K562 (cell line): ENCODE measurements around the gene JUNB. TPM values are rescaled to one million over a fixed set of nuclear protein-coding genes. Genes with fewer than 3 reads are reported as not detected.

ENCODE experiments used
- ERF ChIP-seq: fragments of 450-650 bp; formaldehyde crosslinking; IDR thresholded peaks from 2 replicates; pipeline ENCODE4 v1.4.0; 2020; ENCODE audit warnings: mild to moderate bottlenecking, mixed read lengths
- ETV1 ChIP-seq: fragments of 450-650 bp; conservative IDR thresholded peaks from 2 replicates; pipeline ENCODE4 v1.6.1; 2016; ENCODE audit warnings: missing genetic modification characterization, control low read depth, low read depth, missing compliant biosample characterization
- HNRNPLL ChIP-seq: fragments of 200-400 bp; formaldehyde crosslinking; IDR thresholded peaks from 2 replicates; pipeline ENCODE4 v1.6.1; 2017; ENCODE audit warnings: low read length, low read depth, mild to moderate bottlenecking; ENCODE audit not compliant: poor library complexity, severe bottlenecking
- KLF16 ChIP-seq: IDR thresholded peaks from 2 replicates; pipeline ENCODE4 v1.6.1; 2016; ENCODE audit warnings: antibody characterized with exemption
- MBD2 ChIP-seq: sonication (generic); IDR thresholded peaks from 2 replicates; pipeline ENCODE4 v1.6.1; 2016; ENCODE audit warnings: low read depth, borderline replicate concordance
- MEF2D ChIP-seq: conservative IDR thresholded peaks from 2 replicates; pipeline ENCODE4 v1.6.1; 2016; ENCODE audit warnings: low read depth, missing genetic modification characterization, missing compliant biosample characterization
- NR2C2 ChIP-seq, 2 experiments: fragments of 200-800 bp in 1 of 2; sonication (Bioruptor generic) in 1 of 2; sonication (generic) in 1 of 2; formaldehyde crosslinking in 1 of 2; IDR thresholded peaks; 2 replicates each; pipeline versions ENCODE4 v1.6.1 to v1.8.0; 2016 to 2022; ENCODE audit warnings: mild to moderate bottlenecking in 1 of 2, missing compliant biosample characterization in 1 of 2, missing genetic modification characterization in 1 of 2, missing genetic modification reagents in 1 of 2
- POLR2B ChIP-seq: fragments of 450-650 bp; IDR thresholded peaks from 2 replicates; pipeline ENCODE4 v1.6.1; 2018; ENCODE audit warnings: low read depth; ENCODE audit not compliant: partially characterized antibody
- TAF1 ChIP-seq: IDR thresholded peaks from 2 replicates; pipeline ENCODE4 v1.6.1; 2011; ENCODE audit warnings: mild to moderate bottlenecking, low read length, moderate library complexity; ENCODE audit not compliant: insufficient read depth, control insufficient read depth, severe bottlenecking; ENCODE audit errors: extremely low read depth
- ZKSCAN3 ChIP-seq: fragments of 250-450 bp; sonication (Bioruptor Pico); IDR thresholded peaks from 2 replicates; pipeline ENCODE4 v1.4.0; 2020
- ZNF24 ChIP-seq: fragments of 450-650 bp; IDR thresholded peaks from 2 replicates; pipeline ENCODE4 v1.6.1; 2016
- polyA plus RNA-seq, 8 experiments: library from polyadenylated mRNA; depleted of rRNA in 4 of 8; stranded (reverse) in 5 of 8; unstranded in 3 of 8; fragments of >200 nt; fragmentation: Nextera tagmentation in 2 of 8; fragmentation: Illumina TruSeq in 1 of 8; extraction: Ambion mirVana in 2 of 8; extraction: Trizol in 1 of 8; gene quantifications; 2 replicates each; pipeline versions ENCODE4 v1.2.1 to v1.2.3, GENCODE V29; 2011 to 2014; ENCODE audit warnings: inconsistent platforms in 1 of 8, missing spikeins in 1 of 8
- total RNA-seq, 7 experiments: library from RNA; depleted of rRNA in 6 of 7; stranded (reverse); fragments of >200 nt in 6 of 7; fragmentation: Illumina TruSeq in 2 of 7; extraction: Trizol in 2 of 7; gene quantifications; 2 replicates each; pipeline versions ENCODE4 v1.2.1 to v1.2.3, GENCODE V29; 2011 to 2021; ENCODE audit warnings: low replicate concordance in 1 of 7
- TF ChIP-seq, protein P1 (sequence below): fragments of 450-650 bp; IDR thresholded peaks from 2 replicates; pipeline ENCODE4 v1.7.1; 2018; ENCODE audit warnings: mild to moderate bottlenecking, low read depth; ENCODE audit not compliant: partially characterized antibody
- TF ChIP-seq, protein P2 (sequence below): fragments of 250-450 bp; sonication (Bioruptor Pico); IDR thresholded peaks from 2 replicates; pipeline ENCODE4 v1.8.0; 2021; ENCODE audit warnings: mild to moderate bottlenecking, moderate library complexity
- TF ChIP-seq, protein P3 (sequence below): fragments of 250-450 bp; sonication (Bioruptor Pico); IDR thresholded peaks from 2 replicates; pipeline ENCODE4 v1.4.0; 2020
- TF ChIP-seq, protein P4 (sequence below): sonication (generic); formaldehyde crosslinking; IDR thresholded peaks from 2 replicates; pipeline ENCODE4 v1.8.1; 2022; ENCODE audit warnings: missing genetic modification reagents
- TF ChIP-seq, protein P5 (sequence below): sonication (generic); formaldehyde crosslinking; IDR thresholded peaks from 2 replicates; pipeline ENCODE4 v1.8.0; 2022; ENCODE audit warnings: mild to moderate bottlenecking, missing genetic modification reagents

JUNB gene
- total and polyA plus RNA-seq, 9 of the 15 experiments (the other 6 are each of a cell fraction or from before 2014, with no cell fraction given) = 0.23 to 88.1 (median 13.1) TPM

DNA sequence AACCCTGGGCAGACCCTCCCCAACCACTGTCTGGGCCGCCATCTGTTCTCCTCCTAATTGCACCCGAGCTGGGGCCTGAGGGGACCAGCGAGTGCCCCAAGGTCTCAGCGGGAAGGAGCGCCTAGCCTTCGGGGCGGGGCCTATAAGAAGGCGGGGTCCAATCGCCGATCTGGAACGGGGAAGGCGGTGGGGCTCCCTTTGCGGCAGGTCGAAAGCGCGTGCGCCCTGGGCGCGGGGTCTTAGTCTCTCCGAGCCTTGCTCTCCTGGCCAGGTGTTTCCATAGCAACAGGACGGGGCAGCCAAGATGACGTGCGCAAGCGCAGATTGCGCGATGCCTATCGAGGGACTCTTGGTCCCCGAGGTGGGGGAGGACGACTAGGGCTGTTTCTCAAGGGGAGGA is 49.8 kb downstream of the JUNB start (continued):
- TF ChIP-seq, protein P1, sequence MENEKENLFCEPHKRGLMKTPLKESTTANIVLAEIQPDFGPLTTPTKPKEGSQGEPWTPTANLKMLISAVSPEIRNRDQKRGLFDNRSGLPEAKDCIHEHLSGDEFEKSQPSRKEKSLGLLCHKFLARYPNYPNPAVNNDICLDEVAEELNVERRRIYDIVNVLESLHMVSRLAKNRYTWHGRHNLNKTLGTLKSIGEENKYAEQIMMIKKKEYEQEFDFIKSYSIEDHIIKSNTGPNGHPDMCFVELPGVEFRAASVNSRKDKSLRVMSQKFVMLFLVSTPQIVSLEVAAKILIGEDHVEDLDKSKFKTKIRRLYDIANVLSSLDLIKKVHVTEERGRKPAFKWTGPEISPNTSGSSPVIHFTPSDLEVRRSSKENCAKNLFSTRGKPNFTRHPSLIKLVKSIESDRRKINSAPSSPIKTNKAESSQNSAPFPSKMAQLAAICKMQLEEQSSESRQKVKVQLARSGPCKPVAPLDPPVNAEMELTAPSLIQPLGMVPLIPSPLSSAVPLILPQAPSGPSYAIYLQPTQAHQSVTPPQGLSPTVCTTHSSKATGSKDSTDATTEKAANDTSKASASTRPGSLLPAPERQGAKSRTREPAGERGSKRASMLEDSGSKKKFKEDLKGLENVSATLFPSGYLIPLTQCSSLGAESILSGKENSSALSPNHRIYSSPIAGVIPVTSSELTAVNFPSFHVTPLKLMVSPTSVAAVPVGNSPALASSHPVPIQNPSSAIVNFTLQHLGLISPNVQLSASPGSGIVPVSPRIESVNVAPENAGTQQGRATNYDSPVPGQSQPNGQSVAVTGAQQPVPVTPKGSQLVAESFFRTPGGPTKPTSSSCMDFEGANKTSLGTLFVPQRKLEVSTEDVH = no peak
- no peak for TF ChIP-seq MEF2D (tag)
- no peak for TF ChIP-seq ERF (CRISPR knock-in tag)
- TF ChIP-seq, protein P2, sequence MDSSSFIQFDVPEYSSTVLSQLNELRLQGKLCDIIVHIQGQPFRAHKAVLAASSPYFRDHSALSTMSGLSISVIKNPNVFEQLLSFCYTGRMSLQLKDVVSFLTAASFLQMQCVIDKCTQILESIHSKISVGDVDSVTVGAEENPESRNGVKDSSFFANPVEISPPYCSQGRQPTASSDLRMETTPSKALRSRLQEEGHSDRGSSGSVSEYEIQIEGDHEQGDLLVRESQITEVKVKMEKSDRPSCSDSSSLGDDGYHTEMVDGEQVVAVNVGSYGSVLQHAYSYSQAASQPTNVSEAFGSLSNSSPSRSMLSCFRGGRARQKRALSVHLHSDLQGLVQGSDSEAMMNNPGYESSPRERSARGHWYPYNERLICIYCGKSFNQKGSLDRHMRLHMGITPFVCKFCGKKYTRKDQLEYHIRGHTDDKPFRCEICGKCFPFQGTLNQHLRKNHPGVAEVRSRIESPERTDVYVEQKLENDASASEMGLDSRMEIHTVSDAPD (CRISPR knock-in tag) = no peak
- TF ChIP-seq, protein P3, sequence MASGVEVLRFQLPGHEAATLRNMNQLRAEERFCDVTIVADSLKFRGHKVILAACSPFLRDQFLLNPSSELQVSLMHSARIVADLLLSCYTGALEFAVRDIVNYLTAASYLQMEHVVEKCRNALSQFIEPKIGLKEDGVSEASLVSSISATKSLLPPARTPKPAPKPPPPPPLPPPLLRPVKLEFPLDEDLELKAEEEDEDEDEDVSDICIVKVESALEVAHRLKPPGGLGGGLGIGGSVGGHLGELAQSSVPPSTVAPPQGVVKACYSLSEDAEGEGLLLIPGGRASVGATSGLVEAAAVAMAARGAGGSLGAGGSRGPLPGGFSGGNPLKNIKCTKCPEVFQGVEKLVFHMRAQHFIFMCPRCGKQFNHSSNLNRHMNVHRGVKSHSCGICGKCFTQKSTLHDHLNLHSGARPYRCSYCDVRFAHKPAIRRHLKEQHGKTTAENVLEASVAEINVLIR (CRISPR knock-in tag) = no peak
- TF ChIP-seq ETV1 (tag) = no peak
- TF ChIP-seq KLF16 = no peak
- TF ChIP-seq, protein P4, sequence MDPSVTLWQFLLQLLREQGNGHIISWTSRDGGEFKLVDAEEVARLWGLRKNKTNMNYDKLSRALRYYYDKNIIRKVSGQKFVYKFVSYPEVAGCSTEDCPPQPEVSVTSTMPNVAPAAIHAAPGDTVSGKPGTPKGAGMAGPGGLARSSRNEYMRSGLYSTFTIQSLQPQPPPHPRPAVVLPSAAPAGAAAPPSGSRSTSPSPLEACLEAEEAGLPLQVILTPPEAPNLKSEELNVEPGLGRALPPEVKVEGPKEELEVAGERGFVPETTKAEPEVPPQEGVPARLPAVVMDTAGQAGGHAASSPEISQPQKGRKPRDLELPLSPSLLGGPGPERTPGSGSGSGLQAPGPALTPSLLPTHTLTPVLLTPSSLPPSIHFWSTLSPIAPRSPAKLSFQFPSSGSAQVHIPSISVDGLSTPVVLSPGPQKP (CRISPR knock-in tag) = no peak
- no peak for TF ChIP-seq POLR2B
- TF ChIP-seq MBD2 = no peak
- no peak for TF ChIP-seq TAF1
- no peak for TF ChIP-seq NR2C2 (CRISPR knock-in tag; IDR thresholded peaks at IDR 0.05)
- TF ChIP-seq NR2C2 (tag; IDR thresholded peaks at IDR 0.05) = no peak
- TF ChIP-seq HNRNPLL = no peak
- TF ChIP-seq, protein P5, sequence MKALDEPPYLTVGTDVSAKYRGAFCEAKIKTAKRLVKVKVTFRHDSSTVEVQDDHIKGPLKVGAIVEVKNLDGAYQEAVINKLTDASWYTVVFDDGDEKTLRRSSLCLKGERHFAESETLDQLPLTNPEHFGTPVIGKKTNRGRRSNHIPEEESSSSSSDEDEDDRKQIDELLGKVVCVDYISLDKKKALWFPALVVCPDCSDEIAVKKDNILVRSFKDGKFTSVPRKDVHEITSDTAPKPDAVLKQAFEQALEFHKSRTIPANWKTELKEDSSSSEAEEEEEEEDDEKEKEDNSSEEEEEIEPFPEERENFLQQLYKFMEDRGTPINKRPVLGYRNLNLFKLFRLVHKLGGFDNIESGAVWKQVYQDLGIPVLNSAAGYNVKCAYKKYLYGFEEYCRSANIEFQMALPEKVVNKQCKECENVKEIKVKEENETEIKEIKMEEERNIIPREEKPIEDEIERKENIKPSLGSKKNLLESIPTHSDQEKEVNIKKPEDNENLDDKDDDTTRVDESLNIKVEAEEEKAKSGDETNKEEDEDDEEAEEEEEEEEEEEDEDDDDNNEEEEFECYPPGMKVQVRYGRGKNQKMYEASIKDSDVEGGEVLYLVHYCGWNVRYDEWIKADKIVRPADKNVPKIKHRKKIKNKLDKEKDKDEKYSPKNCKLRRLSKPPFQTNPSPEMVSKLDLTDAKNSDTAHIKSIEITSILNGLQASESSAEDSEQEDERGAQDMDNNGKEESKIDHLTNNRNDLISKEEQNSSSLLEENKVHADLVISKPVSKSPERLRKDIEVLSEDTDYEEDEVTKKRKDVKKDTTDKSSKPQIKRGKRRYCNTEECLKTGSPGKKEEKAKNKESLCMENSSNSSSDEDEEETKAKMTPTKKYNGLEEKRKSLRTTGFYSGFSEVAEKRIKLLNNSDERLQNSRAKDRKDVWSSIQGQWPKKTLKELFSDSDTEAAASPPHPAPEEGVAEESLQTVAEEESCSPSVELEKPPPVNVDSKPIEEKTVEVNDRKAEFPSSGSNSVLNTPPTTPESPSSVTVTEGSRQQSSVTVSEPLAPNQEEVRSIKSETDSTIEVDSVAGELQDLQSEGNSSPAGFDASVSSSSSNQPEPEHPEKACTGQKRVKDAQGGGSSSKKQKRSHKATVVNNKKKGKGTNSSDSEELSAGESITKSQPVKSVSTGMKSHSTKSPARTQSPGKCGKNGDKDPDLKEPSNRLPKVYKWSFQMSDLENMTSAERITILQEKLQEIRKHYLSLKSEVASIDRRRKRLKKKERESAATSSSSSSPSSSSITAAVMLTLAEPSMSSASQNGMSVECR = no peak
- TF ChIP-seq ZNF24 = no peak
- TF ChIP-seq ZKSCAN3 (CRISPR knock-in tag) = no peak
